AG04449 (cell line): Measurements from ENCODE around the gene SULF2.

Experiments used
- CTCF ChIA-PET: fragments of 350-600 bp; formaldehyde crosslinking; extraction: SDS; loops from one replicate; lab custom pipeline; 2021; ENCODE audit warnings: antibody characterized with exemption; lab: Yijun Ruan, JAX
- POLR2A ChIA-PET: fragments of 400-600, 350-600 bp; formaldehyde crosslinking; extraction: SDS; loops from one replicate; lab custom pipeline; 2020; ENCODE audit warnings: antibody characterized with exemption, inconsistent platforms; lab: Yijun Ruan, JAX
- DNase-seq: peaks from one replicate; pipeline ENCODE4 v3.0.0-alpha.2; 2010; ENCODE audit warnings: low read depth, low spot score
- H3K4me3 ChIP-seq: 2 replicates; pipeline ENCODE4 v1.5.1; 2011; ENCODE audit warnings: low read depth, mild to moderate bottlenecking, control low read depth, low read length
- TF ChIP-seq, protein P1 (sequence below): IDR thresholded peaks from one replicate; pipeline ENCODE4 v1.5.1; 2011; ENCODE audit warnings: mild to moderate bottlenecking, moderate library complexity, low read length, control low read depth, inconsistent platforms; ENCODE audit not compliant: insufficient read depth; ENCODE audit errors: missing control alignments

The SULF2 gene

DNA sequence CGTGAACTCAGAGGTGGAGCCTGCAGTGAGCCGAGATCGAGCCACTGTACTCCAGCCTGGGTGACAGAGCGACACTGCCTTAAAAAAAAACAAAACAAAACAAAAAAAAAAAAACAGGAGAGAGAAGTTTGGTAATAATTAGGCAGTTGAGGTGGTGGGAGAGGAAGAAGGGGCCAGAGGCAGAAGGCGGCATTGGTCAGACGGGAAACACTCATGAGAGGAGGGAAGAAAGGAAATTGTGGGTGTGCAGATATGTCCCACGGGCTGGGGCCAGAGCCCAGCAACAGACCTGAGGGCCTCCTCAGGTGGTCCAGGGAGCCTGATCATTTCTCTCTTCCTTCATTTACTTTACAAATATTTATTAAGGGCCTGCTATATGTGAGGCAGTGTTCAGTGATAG, 20.0 kb downstream of the SULF2 start:
- POLR2A ChIA-PET, result no interaction called here
- no peak overlapping the region for H3K4me3 ChIP-seq
- TF ChIP-seq, protein P1, sequence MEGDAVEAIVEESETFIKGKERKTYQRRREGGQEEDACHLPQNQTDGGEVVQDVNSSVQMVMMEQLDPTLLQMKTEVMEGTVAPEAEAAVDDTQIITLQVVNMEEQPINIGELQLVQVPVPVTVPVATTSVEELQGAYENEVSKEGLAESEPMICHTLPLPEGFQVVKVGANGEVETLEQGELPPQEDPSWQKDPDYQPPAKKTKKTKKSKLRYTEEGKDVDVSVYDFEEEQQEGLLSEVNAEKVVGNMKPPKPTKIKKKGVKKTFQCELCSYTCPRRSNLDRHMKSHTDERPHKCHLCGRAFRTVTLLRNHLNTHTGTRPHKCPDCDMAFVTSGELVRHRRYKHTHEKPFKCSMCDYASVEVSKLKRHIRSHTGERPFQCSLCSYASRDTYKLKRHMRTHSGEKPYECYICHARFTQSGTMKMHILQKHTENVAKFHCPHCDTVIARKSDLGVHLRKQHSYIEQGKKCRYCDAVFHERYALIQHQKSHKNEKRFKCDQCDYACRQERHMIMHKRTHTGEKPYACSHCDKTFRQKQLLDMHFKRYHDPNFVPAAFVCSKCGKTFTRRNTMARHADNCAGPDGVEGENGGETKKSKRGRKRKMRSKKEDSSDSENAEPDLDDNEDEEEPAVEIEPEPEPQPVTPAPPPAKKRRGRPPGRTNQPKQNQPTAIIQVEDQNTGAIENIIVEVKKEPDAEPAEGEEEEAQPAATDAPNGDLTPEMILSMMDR, result no peak
- DNase-seq, result no peak
- CTCF ChIA-PET, result interaction anchor here (1.0 kb wide), 1 partner anchor 21 kb away, joined by 4 read pairs; no protein-coding TSS in a partner anchor

DNA sequence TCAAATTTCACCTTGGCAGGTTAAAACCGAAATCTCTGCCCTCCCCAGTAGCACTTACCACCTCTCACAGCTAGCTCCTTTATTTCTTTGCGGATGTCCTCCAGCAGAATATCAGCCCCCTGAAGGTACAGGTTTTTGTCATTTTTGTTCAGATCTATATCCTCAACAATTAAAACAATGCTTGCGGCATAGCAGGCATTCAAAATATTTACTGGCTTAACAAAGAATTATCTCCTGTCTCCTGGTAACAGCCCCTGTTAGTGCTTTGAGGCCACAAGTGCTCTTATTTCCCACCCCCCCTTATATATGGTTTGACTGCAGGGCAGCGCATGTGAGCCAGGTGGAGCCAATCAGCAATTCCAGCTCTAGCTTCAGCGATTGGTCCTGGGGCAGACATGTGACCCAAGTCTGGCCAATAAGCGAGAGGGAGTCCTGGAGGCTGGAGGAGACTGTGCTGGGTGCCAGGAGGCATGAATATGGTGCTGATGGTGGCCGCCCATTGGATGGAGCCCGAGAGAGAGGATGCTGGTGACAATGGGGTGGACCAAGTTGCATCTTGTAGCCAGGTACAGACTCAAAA, 21.0 kb downstream of the SULF2 start:
- CTCF ChIA-PET, result interaction anchor here (1.0 kb wide), 1 partner anchor 22 kb away, joined by 4 read pairs; no protein-coding TSS in a partner anchor
- POLR2A ChIA-PET, result no interaction called here
- DNase-seq, result no peak
- TF ChIP-seq, protein P1, result no peak
- no peak overlapping the region for H3K4me3 ChIP-seq

DNA sequence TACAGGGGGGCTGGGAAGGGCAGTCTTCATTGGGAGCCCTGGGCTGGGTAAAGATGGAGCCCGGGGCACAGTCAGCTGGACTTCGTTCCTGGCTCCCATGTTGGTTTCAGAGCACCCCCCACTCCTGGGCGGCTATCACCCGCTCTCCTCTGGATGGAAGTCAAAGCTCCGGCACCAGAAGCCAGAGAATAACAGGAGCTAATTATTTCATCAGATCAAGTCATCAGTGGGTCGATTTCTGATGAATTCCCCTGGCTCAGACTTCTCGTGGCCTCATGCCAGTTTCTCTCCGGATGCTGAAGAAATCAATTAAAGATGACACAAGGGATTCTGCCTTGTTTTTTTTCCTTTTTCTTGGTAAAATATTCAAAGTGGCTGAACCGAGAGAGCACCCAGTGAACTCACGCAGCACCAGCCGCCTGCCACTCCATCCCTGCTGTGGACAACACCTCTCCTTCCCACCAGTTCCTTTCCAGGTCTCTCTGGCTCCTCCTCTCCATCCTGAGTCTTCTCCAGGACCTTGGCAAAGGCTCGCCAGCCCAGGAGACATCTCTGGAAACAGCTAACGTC, 22.5 kb downstream of the SULF2 start:
- TF ChIP-seq, protein P1, result no peak
- ChIA-PET CTCF (no interaction called here), POLR2A (no interaction called here)
- no peak overlapping the region for H3K4me3 ChIP-seq
- DNase-seq, result no peak

DNA sequence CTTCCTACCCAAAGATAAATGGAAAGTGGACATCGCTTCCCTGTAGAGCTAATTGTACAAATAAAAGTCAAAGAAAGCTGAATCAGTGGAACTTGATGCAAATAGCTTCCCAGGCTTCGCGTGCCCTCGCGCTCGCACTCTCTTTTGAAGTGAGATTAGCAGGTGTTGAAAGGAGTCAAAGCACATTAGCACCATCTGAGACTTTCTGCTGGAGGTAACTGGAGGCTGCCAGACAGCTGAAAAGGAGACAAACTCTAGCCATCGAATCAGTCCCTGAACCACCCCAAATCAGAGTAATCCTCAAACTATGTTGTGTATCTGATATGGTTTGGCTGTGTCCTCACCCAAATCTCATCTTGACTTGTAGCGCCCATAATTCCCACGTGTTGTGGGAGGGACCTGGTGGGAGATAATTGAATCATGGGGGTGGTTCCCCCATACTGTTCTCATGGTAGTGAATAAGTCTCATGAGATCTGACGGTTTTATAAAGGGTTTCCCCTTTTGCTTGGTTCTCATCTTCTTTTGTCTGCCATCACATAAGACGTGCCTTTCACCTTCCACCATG, 23.7 kb downstream of the SULF2 start:
- H3K4me3 ChIP-seq, result no peak overlapping the region
- CTCF ChIA-PET, result interaction anchor here (1.3 kb wide), 1 partner anchor 37 kb away, joined by 3 read pairs; no protein-coding TSS in a partner anchor
- POLR2A ChIA-PET, result no interaction called here
- TF ChIP-seq, protein P1, result no peak
- no peak for DNase-seq

DNA sequence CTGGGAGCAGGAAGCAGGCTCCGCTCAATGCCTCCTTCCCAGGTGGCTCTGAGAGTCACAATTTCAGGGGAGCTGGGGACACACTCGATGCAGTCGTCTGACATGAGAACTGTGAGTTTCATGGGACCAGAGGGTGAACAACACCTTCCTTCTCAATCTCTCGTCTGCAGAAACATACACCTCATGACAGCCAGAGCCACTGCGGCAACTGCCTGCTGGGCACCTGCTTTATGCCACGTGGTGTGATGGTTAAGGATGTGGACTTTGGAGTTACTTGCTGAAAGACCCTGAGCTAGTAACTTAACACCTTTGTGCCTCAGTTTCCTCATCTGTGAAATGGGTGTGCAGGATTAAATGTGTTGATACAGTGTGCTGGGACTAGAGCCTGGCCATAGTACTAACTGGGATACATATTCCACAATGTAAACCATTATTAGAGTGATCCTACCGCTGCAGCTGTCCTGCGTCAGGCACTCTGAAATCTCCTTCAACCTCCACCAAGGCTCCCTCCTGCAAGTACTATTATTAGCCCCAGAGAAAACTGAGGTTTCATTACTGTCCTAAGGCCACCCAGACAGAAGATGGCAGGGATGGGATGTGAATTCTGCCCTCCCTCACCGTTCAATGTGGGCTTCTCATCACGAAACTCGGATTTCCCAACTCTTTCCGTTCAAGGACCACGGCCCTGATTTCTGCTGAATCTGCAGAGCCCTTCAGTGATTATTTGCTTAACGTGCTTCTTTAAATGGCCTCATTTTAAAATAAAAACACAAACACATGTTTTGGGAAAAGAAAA, 24.4 kb downstream of the SULF2 start:
- no peak overlapping the region for H3K4me3 ChIP-seq
- TF ChIP-seq, protein P1, result no peak
- ChIA-PET CTCF (interaction anchor here (1.3 kb wide), 1 partner anchor 36 kb away, joined by 3 read pairs; no protein-coding TSS in a partner anchor), POLR2A (no interaction called here)
- no peak for DNase-seq
